Peyer's patch (tissue), 4 donors: ENCODE results near the gene GPX4.

Experiments
- POLR2A ChIP-seq, 2 donors: fragments of 450-650 bp; IDR thresholded peaks; one replicate each; pipeline ENCODE4 v1.5.1; 2017; ENCODE audit warnings: antibody characterized with exemption in 2 of 2, mild to moderate bottlenecking in 2 of 2, moderate library complexity in 2 of 2
- TF ChIP-seq, protein P1 (sequence below), 6 experiments: fragments of 450-650 bp in 4 of 6; fragments of 200-600 bp in 2 of 6; sonication (generic) in 1 of 6; IDR thresholded peaks; one replicate each; pipeline ENCODE4 v1.5.1; 2017 to 2019; ENCODE audit warnings: antibody characterized with exemption in 6 of 6, mild to moderate bottlenecking in 3 of 6, moderate library complexity in 1 of 6

DNA sequence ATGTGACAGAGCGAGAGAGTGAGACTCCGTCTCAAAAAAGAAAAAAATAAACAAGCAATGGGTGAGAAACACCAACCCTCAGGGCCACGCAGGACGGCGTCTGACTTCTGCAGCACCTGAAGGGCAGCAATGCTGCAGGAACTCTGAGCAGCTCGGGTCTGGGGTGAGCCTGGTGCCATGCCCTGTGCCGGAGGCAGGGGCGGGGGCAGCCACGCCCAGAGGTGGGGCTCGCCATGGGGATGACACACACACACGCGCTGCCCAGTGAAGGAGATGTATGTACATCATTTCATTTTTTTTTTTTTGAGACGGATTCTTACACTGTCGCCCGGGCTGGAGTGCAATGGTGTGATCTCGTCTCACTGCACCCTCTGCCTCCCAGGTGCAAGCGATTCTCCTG is 24.3 kb downstream of the GPX4 start:
- TF ChIP-seq, protein P1, sequence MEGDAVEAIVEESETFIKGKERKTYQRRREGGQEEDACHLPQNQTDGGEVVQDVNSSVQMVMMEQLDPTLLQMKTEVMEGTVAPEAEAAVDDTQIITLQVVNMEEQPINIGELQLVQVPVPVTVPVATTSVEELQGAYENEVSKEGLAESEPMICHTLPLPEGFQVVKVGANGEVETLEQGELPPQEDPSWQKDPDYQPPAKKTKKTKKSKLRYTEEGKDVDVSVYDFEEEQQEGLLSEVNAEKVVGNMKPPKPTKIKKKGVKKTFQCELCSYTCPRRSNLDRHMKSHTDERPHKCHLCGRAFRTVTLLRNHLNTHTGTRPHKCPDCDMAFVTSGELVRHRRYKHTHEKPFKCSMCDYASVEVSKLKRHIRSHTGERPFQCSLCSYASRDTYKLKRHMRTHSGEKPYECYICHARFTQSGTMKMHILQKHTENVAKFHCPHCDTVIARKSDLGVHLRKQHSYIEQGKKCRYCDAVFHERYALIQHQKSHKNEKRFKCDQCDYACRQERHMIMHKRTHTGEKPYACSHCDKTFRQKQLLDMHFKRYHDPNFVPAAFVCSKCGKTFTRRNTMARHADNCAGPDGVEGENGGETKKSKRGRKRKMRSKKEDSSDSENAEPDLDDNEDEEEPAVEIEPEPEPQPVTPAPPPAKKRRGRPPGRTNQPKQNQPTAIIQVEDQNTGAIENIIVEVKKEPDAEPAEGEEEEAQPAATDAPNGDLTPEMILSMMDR (IDR thresholded peaks at IDR 0.05), result no peak
- no peak for TF ChIP-seq POLR2A (IDR thresholded peaks at IDR 0.05)
